Hepatic stellate cell (primary cell): ENCODE data around the gene P2RX2.

Experiments used
- DNase-seq: peaks from one replicate; pipeline ENCODE4 v3.0.0; 2011; ENCODE audit warnings: low spot score

Gene P2RX2

DNA sequence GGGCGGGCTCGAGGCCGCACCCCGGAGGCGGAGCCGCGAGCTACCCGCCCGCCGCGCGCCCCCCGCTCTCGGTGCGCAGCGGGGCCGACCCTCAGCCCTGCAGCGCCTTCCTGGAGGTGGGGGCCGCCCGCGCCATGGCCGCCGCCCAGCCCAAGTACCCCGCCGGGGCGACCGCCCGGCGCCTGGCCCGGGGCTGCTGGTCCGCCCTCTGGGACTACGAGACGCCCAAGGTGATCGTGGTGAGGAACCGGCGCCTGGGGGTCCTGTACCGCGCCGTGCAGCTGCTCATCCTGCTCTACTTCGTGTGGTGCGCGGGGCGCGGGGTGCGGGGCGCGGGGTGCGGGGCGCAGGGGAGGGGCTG, at the start of gene P2RX2:
Gene P2RX2, plus strand, starts transcription at position 94 of the 361 bp plus-strand sequence. Its CDS starts 41 bp downstream, at position 135.
- DNase-seq, result no peak

DNA sequence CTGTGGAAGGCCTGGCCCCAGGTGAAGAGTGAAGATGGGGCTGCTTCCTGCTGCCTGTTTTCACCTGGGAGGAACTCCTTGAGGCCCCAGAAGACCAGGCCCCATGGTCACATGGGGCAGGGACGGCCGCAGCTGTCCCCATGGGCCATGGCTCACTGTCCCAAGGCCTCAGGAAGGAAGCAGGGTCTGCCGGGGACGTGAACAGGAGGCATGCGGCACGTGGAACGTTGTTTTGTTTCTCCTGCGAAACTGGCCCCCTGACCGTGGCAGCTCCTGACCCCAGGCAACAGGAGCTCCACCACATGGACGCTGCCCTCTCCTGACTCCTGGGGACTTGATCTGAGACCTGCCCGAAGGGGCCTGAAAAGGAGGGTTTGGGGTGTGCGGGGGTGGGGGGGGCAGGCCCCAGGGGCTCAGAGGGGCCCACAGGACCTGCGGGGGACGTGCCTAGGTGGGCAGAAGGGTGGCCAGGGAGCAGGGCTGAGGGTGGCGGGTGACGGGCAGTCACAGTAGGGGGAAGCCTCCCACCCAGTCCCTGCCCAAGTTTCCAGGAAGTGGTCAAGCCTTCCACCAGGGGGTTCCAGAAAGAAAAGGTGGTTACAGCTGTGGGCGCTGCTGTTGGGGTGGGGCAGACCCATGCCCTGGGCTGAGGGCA, 49.6 kb upstream of the P2RX2 start:
- no peak for DNase-seq

DNA sequence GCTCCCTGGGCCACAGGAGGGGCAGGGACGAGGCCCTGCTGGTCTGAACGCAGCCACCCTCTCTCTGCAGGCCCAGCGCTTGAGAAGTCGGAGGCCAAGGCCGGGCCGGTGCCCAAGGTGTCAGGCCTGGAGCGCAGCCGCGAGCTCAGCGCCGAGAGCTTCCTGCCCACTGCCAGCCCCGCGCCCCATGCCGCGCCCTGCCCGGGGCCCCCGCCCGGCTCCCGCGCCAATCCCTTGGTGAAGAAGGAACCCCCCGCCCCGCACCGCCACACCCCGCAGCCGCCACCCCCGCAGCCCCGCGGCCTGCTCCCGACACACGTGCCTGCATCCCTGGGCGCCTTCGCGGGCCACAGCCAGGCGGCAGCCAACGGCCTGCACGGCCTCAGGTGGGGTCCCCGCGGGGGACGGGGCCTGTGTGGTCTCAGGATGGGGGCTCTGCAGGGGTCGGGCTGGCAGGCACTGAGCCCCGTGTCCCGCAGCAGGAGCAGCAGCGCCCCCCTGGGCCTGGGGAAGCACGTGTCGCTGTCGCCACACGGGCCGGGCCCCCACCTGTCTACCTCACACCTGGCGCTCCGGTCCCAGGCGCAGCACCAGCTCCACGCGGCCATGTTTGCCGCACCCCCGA, 48.6 kb upstream of the P2RX2 start:
- no peak for DNase-seq

DNA sequence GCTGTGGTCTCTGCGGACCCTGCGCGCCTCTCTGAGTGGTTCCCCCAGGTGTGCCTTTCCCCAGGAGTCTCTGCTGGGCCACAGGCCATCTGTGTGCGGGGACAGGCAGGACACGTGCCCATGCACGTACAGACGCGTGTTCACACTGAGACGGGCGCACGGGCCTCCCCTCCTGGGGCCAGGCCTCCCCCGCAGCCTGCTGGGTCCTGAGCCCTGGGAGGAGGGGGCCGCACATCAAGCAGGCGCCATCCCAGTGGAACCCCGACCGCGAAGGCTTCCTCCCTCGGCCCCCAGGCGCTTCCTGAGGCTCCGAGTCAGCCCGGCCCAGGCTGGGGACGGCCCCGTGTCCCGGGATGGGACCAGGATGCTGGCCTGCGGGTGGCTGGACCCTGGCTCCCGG, 47.9 kb upstream of the P2RX2 start:
- DNase-seq, result no peak

DNA sequence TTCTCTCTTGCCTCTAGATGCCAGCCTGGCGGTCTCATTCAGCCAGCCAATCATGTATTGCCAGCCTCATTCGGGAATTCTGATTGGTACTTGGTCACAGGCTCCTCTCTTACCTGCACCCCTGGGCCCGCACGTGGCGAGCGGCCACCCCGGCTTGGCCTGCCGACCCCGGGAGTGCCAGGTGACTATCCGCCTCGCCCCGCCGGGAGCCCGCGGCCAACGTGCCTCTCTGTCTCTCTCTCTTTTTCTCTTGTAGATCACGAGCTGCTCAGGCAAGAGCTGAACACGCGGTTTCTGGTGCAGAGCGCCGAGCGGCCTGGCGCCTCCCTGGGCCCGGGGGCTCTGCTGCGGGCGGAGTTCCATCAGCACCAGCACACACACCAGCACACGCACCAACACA, 47.5 kb upstream of the P2RX2 start:
- DNase-seq, result no peak

DNA sequence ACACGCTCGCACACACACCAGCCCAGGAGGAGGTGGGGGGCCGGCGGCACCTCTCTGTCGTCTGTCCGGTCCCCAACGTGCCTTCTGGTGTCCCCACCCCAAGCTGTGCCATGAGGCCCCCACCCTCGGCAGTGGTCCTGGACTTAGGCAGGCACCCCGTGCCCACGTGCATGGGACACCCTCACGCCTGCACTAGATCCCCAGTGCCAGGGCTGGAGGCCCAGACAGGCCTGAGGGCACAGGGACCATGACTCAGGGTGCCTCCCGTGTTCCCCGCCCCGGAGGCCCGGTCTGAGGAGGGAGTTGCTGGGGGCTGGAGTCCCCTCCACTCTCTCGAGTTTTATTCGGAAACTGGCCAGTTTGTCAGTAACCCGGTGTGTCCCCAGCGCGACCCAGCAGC, 47.0 kb upstream of the P2RX2 start:
- no peak for DNase-seq

DNA sequence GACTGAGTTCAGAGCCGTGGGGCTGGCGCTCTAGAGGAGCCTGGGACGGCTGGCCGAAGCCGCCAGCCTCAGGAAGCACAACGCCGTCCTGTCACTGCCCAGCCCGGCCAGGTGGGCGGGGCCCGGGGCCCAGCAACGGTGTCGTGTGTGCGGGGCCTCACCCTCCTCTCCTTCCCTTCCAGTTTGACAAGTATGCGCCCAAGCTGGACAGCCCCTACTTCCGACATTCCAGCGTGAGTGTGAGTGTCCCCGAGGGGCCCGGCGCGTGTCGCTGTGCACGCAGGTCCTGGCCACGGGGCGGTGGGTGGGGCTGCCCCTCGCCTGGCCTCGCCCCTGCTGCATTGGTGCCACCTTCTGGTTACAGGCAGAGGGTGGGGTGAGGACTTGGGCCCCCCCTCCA, 46.5 kb upstream of the P2RX2 start:
- DNase-seq, result no peak

DNA sequence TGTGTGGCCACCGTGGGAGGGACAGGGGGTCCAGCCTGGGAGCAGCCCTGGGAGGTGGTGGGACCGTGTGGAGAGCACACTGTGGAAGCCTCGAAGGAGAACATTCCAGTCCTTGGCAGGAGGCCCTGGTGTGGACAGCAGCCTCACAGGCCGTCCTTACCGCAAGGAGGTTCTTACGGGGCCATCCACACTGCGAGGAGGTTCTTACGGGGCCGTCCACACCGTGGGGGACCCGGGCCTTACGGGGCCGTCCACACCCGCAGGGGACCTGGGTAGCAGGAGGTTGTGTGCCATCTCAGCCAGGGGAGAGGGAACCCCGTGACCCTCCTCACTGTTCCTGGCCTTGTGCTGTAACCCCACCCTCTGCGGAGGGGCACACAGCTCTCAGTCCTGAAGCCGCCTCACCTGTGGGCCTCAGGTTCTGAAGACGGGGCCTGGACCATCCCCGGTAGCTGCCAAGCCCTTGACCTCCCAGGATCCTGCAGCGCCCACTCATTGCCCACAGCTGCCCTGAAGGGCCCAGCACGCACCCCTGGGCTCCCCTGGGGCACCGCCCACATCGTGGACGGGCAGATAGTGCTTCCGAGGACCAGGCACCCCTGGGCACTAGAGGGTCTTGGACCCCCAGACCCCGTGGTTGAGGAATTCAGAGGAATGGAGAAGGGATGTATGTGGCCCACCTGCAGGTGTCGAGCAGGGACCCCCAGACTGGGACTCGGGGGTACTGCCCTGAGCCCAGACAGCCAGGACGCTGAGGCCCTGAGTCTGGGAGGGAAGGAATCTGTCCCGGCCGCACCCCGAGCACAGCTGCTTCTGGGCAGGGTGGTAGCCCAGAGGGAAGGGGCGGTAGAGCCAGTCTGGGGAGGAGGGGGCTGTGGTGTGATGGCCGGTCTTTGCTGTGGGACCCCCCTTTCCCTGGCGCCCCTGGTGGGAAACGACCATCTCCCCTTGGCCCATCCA, 45.5 kb upstream of the P2RX2 start:
- no peak for DNase-seq

DNA sequence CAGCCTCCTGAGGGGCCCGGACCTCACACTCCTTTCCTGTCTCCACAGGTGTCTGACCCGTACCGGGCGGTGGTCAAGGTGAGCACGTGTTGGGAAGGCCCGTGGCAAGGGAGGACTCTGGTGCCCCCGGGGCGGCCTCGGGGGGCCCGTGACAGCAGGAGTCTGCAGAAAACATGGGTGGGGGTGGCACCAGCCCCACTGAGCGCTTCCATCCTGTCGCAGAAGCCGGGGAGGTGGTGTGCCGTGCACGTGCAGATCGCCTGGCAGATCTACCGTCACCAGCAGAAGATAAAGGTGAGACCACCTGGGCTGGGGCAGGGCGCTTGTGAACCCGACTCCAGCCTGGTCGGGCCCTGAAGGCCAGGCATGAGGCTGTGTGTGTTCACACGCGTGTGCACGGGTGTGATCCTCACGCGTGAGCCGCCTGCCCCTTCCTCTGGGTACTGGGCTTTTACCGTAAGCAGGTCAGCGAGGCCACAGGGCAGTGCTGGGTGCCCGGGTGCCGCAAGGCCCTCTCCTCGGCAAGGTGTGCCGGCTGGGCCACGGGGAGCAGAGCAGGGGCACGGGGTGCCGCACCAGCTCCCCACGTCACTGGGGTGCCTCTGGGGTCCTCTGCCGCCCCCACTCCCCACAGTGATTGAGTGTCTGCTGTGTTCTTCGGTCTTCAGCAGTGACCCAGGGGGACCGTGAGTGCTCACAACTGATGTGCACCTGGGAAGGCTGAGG, 44.1 kb upstream of the P2RX2 start:
- DNase-seq, result no peak

DNA sequence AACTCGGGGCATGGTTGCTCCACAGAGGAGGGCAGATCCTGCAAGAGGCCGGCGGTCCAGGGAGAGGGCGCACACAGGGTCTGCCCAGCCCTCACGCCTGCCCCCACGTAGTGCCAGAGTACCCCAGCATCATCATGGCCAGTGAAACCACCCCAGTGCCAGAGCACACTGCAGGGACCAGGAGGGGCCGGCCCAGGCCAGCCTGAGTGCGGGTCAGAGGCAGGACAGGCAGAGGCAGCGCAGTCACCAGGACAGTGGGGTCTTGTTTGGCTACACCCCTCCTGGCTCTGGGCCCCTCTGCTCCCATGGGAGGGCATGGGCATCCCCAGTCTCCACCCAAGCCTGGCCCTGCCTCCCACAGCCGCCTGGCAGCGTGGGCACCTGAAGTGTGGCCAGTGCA, 42.9 kb upstream of the P2RX2 start:
- DNase-seq, result no peak

DNA sequence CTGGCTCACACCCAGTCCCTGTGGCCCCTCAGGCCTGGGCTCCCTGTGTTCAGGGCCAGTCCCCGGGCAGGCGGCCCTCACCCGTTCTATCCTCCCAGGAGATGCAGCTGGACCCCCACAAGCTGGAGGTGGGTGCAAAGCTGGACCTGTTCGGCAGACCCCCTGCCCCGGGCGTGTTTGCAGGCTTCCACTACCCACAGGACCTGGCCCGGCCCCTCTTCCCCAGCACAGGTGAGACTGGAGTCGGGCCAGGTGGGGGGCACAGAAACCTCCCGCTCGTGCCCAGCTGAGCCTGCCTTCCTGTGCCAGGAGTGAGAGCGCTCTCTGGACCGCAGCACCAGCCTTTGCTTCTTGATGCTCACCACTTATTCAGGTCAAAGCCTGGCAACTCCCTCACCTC, 41.9 kb upstream of the P2RX2 start:
- no peak for DNase-seq

DNA sequence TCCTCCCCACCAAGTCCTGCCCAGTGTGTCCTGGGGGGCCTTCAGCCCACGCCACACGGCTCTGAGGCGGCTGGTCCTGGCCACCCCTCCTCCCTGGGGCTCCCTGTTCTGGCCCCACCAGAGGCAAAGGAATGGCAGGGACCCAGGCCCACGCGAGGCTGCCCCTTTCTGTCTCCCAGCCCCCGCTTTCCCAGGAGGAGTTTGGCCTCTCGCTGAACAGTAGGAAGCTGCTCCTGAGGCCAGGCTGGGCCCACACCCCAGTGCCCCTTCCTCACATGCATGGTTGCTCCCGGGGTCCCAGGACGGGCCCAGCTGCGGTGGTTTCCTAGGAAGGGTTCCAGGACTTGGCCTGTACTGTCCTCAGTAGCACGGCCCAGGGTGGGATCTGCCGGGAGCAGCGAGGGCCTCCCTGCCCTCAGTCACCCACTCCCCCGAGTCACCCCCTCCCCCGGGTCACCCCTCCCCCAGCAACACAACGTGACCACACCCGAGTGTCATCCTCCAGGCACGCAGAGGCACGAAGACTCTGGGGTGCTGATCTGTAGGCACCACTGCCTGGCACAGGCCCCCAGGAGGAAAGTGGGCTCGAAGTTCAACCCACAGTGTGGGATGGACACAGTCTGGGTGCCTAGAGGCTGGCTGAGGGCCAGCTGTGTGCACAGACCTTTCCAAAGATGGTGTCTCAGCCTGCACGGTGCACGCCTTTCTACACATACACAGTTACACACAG, 41.2 kb upstream of the P2RX2 start:
- DNase-seq, result no peak

DNA sequence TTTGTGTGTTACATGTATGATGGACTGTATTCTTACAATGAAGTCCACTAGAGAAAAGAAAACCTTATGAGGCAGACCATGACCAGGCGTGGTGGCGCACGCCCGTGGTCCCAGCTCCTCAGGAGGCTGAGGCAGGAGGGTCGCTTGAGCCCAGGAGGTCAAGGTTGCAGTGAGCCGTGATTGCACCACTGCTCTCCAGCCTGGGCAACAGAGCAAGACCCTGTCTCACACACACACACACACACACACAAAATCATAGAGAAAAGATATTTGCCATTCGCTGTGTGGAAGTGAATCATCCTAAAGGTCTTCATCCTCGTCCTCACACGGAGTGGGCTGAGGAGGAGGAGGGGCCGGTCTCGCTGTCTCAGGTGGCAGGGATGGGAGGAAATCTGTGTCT, 40.5 kb upstream of the P2RX2 start:
- no peak for DNase-seq

DNA sequence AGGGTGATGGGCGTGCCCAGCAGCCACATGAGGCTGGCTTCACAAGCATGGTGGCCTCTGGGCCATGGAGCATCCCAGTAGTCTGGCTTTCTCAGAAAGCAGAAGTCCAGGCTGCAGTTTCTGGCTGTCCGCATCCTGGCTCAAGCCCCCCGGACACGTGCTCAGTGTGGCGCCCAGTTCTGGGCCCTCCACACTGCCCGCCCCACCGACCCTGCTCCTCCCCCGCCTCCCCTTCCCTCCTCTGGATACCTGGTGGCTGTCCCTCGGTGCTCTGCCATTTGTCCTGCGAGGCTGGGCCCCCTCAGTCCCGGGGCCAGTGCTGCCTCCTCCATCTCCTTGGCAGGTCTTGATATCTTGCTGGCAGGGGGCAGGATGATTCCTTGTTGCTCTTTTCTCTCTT, 39.8 kb upstream of the P2RX2 start:
- DNase-seq, result no peak

DNA sequence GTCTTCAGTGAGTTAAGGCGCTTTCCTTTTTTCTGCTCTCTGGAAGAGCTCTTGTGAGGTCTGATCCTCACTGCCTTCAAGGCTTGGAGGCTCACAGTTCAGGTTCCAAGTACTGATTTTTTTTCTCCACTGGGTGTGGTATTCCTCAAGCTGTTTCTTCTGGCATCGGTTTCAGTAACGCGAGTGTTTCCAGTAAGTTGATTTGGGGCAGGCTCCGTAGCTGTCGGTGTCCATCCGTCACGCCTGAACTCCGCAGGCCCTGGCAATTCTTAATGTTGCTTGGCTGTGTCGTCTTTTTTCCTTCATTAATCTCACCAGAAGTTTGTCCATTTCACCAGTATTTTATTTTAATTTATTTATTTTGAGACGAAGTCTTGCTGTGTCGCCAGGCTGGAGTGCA, 38.8 kb upstream of the P2RX2 start:
- DNase-seq, result no peak

DNA sequence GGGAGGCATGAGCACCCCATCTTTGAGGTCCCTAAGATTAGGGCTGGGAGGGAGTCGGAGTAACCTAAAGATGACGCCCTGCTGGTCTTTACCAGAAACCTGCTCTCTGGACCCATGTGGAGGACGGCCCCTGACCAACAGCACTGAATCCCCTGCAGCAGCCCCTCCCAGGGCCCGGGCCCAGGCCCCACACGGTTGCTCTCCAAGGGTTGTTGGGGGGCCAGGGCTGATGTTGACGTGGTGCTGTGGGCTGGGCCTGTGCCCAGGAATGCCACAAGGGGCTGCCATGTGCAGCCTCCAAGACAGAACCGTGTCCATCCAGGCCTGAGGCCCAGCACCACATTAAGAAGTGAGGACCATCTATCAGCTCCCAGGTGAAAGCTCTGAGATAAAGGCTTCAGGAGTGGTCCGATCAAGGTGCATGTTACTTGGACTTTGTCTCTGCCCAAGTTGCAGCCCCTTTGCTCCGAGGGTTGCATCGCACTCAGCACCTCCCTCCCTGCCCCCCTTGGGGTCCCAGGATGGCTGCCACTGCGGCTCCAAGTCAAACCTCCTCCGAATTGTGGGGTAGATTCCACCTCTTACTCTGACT, 37.8 kb upstream of the P2RX2 start:
- no peak for DNase-seq

DNA sequence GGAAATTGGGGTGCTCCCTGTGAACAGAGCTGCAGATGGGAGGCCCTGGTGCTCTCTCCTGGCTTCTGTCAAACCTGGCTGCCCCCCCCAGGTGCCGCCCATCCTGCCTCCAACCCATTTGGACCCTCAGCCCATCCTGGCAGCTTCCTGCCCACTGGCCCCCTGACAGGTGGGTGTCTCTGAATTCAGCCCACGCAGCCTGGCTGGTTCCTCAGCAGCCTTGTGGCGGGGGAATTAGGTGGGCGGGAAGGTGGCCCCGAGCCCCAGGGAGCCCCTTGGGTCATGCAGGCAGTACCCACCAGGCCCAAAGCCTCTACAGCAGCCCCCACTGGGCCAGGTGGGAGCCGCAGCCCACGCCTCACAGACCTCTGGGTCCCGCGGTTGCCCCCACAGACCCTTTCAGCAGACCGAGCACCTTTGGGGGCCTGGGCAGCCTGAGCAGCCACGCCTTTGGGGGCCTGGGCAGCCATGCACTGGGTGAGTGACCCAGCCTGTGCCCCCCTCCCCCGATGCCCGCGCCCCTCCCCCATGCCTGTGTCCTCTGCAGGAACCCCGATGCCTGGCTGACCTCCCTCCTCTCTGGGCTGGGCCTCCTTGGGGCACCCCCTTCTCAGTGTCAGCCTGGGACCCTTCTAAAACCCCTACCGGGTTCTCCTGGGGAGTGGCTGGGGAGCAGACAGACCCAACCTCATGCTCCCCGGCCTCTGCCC, 37.1 kb upstream of the P2RX2 start:
- DNase-seq, result no peak

DNA sequence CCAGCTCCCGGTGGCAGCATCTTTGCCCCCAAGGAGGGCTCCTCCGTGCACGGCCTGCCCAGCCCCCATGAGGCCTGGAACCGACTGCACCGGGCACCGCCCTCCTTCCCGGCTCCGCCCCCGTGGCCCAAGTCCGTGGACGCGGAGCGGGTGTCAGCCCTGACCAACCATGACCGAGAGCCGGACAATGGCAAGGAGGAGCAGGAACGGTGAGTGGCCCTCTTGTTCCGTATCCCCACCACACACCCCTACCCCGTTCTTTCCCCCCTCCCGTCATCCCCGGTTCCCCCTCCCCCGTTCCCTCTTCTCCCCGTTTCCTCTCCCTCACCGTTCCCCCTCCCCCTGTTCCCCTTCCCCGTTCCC, 36.5 kb upstream of the P2RX2 start:
- DNase-seq, result peak; percentile 75

DNA sequence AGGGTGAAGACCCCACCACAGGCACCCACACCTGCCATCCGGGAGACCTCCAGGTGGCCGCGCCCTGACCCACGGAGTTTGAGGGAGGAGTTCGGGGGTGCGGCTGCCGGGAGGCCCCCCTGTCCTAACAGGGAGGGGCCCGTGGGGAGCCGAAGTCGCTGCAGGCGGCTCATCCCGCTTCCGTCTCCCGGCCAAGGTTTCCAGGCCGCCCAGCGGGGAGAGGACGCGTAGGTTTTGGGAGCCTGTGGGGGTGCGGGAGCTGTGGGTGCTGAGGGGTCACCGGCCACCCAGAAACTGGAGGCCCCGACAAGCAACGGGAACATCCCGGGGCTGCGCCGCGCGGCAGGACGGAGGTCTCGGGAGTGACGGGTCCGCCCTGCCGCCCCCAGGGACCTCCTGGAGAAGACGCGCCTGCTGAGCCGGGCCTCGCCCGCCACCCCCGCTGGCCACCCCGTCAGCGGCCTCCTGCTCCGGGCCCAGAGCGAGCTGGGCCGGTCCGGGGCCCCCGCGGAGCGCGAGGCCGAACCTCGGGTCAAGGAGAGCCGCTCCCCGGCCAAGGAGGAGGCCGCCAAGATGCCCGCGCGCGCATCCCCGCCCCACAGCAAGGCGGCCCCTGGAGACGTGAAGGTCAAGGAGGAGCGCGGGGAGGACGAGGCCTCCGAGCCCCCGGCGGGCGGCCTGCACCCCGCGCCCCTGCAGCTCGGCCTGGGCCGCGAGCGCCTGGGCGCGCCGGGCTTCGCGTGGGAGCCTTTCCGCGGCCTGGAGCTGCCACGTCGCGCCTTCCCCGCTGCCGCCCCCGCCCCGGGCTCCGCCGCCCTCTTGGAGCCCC, 35.8 kb upstream of the P2RX2 start:
- no peak for DNase-seq

DNA sequence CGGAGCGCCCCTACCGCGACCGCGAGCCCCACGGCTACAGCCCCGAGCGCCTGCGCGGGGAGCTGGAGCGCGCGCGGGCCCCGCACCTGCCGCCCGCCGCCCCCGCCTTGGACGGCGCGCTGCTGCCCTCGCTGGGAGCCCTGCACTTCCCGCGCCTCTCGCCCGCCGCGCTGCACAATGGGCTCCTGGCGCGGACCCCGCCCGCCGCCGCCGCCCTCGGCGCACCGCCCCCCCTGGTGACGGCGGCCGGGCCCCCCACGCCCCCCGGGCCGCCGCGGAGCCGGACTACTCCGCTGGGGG, 35.2 kb upstream of the P2RX2 start:
- no peak for DNase-seq
